IMR-90 (cell line): ENCODE results near the gene NUP93.

Experiments
- CEBPB ChIP-seq: IDR thresholded peaks from 2 replicates; pipeline ENCODE4 v1.6.1; 2012; ENCODE audit warnings: low read depth, low read length, improper control_type of control experiment
- FOS ChIP-seq: fragments of 150-350 bp; IDR thresholded peaks from 2 replicates; pipeline ENCODE4 v1.6.1; 2016; ENCODE audit warnings: low read depth, low read length
- MXI1 ChIP-seq: IDR thresholded peaks from 2 replicates; pipeline ENCODE4 v1.6.1; 2012; ENCODE audit warnings: low read depth, mild to moderate bottlenecking, low read length, moderate library complexity, borderline replicate concordance
- NFE2L2 ChIP-seq: fragments of 150-350 bp; IDR thresholded peaks from 2 replicates; pipeline ENCODE4 v1.6.1; 2016; ENCODE audit warnings: low read depth, mild to moderate bottlenecking, low read length
- POLR2A ChIP-seq: IDR thresholded peaks from 2 replicates; pipeline ENCODE4 v1.6.1; 2012; ENCODE audit warnings: mild to moderate bottlenecking, low read depth, low read length
- RAD21 ChIP-seq: IDR thresholded peaks from 2 replicates; pipeline ENCODE4 v1.6.1; 2012; ENCODE audit warnings: low read length, improper control_type of control experiment
- RCOR1 ChIP-seq: IDR thresholded peaks from 2 replicates; pipeline ENCODE4 v1.6.1; 2012; ENCODE audit warnings: mild to moderate bottlenecking, low read length, improper control_type of control experiment; ENCODE audit not compliant: insufficient replicate concordance
- TF ChIP-seq, protein P1 (sequence below): conservative IDR thresholded peaks from 2 replicates; pipeline ENCODE4 v1.5.1; 2012; ENCODE audit warnings: mild to moderate bottlenecking, low read depth, low read length, improper control_type of control experiment
- TF ChIP-seq, protein P2 (sequence below): fragments of 150-350 bp; IDR thresholded peaks from 2 replicates; pipeline ENCODE4 v1.6.1; 2016; ENCODE audit warnings: low read depth, mild to moderate bottlenecking, low read length, moderate library complexity, borderline replicate concordance
- TF ChIP-seq, protein P3 (sequence below): fragments of 150-350 bp; IDR thresholded peaks from 2 replicates; pipeline ENCODE4 v1.6.1; 2017; ENCODE audit warnings: mild to moderate bottlenecking, antibody characterized with exemption, low read length, low read depth

DNA sequence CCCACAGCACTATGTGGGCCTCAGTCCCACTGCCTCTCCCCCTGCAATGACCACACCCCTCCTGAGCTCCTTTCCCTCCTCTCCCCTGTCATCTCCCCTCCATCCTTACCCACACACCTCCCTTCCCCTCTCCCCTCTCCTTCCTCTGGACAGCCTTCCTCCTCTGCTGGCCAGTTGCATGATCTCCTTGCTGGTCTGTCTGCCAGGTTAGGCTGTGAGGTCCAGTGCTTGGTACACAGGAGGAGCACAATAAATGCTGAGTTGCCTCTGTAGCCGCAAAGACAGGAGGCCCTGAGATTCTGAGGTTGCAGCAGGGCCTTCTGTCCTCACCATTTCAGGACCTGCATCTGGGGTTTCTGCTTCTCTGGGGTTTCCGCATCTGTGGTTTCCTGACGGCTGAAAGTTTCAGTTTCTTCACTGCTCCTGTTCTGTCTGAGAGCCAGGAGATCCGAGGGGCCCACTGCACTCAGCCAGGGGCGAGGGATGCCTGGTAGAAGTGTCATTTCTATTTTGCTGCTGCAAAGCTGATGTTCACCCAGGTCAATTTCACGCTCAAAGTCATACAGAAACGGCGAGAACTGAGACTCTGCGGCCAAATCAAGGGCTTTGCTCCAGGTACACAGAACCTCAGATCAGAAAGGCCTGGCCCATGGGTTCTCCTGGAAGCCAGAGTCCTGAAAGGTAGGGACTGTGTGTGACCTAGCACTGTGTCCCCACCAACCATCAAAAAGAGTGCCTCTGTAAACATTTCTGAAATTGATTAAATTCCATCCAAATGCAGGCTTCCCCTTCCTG lies 130.5 kb downstream of the NUP93 start:
- TF ChIP-seq, protein P1, sequence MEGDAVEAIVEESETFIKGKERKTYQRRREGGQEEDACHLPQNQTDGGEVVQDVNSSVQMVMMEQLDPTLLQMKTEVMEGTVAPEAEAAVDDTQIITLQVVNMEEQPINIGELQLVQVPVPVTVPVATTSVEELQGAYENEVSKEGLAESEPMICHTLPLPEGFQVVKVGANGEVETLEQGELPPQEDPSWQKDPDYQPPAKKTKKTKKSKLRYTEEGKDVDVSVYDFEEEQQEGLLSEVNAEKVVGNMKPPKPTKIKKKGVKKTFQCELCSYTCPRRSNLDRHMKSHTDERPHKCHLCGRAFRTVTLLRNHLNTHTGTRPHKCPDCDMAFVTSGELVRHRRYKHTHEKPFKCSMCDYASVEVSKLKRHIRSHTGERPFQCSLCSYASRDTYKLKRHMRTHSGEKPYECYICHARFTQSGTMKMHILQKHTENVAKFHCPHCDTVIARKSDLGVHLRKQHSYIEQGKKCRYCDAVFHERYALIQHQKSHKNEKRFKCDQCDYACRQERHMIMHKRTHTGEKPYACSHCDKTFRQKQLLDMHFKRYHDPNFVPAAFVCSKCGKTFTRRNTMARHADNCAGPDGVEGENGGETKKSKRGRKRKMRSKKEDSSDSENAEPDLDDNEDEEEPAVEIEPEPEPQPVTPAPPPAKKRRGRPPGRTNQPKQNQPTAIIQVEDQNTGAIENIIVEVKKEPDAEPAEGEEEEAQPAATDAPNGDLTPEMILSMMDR = no peak
- TF ChIP-seq, protein P2, sequence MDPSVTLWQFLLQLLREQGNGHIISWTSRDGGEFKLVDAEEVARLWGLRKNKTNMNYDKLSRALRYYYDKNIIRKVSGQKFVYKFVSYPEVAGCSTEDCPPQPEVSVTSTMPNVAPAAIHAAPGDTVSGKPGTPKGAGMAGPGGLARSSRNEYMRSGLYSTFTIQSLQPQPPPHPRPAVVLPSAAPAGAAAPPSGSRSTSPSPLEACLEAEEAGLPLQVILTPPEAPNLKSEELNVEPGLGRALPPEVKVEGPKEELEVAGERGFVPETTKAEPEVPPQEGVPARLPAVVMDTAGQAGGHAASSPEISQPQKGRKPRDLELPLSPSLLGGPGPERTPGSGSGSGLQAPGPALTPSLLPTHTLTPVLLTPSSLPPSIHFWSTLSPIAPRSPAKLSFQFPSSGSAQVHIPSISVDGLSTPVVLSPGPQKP = no peak
- TF ChIP-seq CEBPB = no peak
- no peak for TF ChIP-seq FOS
- no peak for TF ChIP-seq POLR2A
- no peak for TF ChIP-seq RAD21
- no peak for TF ChIP-seq RCOR1
- no peak for TF ChIP-seq NFE2L2
- TF ChIP-seq MXI1 = no peak
- TF ChIP-seq, protein P3, sequence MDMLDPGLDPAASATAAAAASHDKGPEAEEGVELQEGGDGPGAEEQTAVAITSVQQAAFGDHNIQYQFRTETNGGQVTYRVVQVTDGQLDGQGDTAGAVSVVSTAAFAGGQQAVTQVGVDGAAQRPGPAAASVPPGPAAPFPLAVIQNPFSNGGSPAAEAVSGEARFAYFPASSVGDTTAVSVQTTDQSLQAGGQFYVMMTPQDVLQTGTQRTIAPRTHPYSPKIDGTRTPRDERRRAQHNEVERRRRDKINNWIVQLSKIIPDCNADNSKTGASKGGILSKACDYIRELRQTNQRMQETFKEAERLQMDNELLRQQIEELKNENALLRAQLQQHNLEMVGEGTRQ = no peak
